Smooth muscle cell (in vitro differentiated cells): ENCODE measurements around the gene NHLH2. TPM values are rescaled to one million over a fixed set of nuclear protein-coding genes. Genes with fewer than 3 reads are reported as not detected.
A peak's percentile ranks its signal among the peaks of the same experiment; 100 is the strongest.

Experiments
- DNase-seq: peaks from one replicate; lab custom pipeline; 2025; ENCODE audit not compliant: unreplicated experiment; lab: John Stamatoyannopoulos, UW
- H2AFZ ChIP-seq: fragments of 200-600 bp; sonication (generic); 2 replicates; pipeline ENCODE4 v1.6.0; 2016; ENCODE audit warnings: antibody characterized with exemption, low read depth, mild to moderate bottlenecking
- H3F3A ChIP-seq: fragments of 200-600 bp; sonication (generic); 2 replicates; pipeline ENCODE4 v1.6.0; 2017; ENCODE audit warnings: antibody characterized with exemption, low read depth
- H3K27ac ChIP-seq: fragments of 200-600 bp; sonication (generic); 2 replicates; pipeline ENCODE4 v1.5.1; 2016; ENCODE audit warnings: low read depth, mild to moderate bottlenecking
- H3K27me3 ChIP-seq: fragments of 200-600 bp; sonication (generic); 2 replicates; pipeline ENCODE4 v1.6.1; 2016; ENCODE audit warnings: low read depth, mild to moderate bottlenecking
- H3K36me3 ChIP-seq: fragments of 200-600 bp; sonication (generic); 2 replicates; pipeline ENCODE4 v1.5.1; 2016; ENCODE audit warnings: low read depth
- H3K4me1 ChIP-seq: fragments of 200-600 bp; sonication (generic); 2 replicates; pipeline ENCODE4 v1.5.1; 2016; ENCODE audit warnings: low read depth
- H3K4me2 ChIP-seq: fragments of 200-600 bp; sonication (generic); 2 replicates; pipeline ENCODE4 v1.6.0; 2016; ENCODE audit warnings: mild to moderate bottlenecking
- H3K4me3 ChIP-seq: fragments of 200-600 bp; sonication (generic); 2 replicates; pipeline ENCODE4 v1.5.1; 2016; ENCODE audit warnings: mild to moderate bottlenecking
- H3K79me2 ChIP-seq: fragments of 200-600 bp; sonication (generic); 2 replicates; pipeline ENCODE4 v1.6.0; 2016; ENCODE audit warnings: low read depth, mild to moderate bottlenecking
- H3K9ac ChIP-seq: fragments of 200-600 bp; sonication (generic); 2 replicates; pipeline ENCODE4 v1.6.0; 2016; ENCODE audit warnings: low read depth
- H3K9me3 ChIP-seq: fragments of 200-600 bp; sonication (generic); replicated peaks from 2 replicates; pipeline ENCODE4 v1.5.1; 2016; ENCODE audit warnings: low read depth
- H4K20me1 ChIP-seq: fragments of 200-600 bp; sonication (generic); 2 replicates; pipeline ENCODE4 v1.6.0; 2016; ENCODE audit warnings: low read depth
- CTCF ChIP-seq: fragments of 200-600 bp; sonication (generic); IDR thresholded peaks from 2 replicates; pipeline ENCODE4 v1.5.1; 2017; ENCODE audit warnings: borderline replicate concordance, mild to moderate bottlenecking, antibody characterized with exemption; ENCODE audit not compliant: insufficient read depth, poor library complexity, severe bottlenecking
- WGBS: methylation state at CpG from one replicate; pipeline ENCODE4 v1.1.7; 2016; ENCODE audit warnings: low lambda C conversion rate; 5-methylcytosine and 5-hydroxymethylcytosine counted together
- polyA plus RNA-seq: library from polyadenylated mRNA; unstranded; fragments of >200 nt; fragmentation: Nextera tagmentation; extraction: Ambion mirVana; gene quantifications from 2 replicates; pipeline ENCODE4 v1.2.1, GENCODE V29; 2016
- total RNA-seq: library from RNA; depleted of rRNA; stranded (reverse); fragments of >200 nt; gene quantifications from 2 replicates; pipeline ENCODE4 v1.2.3, GENCODE V29; 2014

NHLH2 gene
- total and polyA plus RNA-seq, 2 experiments from 2014 or later = 0.30 to 0.54 TPM

GRCh38 chr1:115877511-115877910 lies 36.6 kb upstream of the NHLH2 start:
- H3K9me3 ChIP-seq = no peaks in the 10 kb centered on the region
- H3K4me1 ChIP-seq = no peaks in the 10 kb centered on the region
- no peaks in the 10 kb centered on the region for H3F3A ChIP-seq
- peak overlapping the region; percentile 27 for H3K27ac ChIP-seq
- peak overlapping the region; percentile 26 for H3K4me2 ChIP-seq
- H3K9ac ChIP-seq = no peak overlapping the region
- no peaks in the 10 kb centered on the region for H3K36me3 ChIP-seq
- WGBS = 51% methylated on average over 5 of the region's 5 CpGs
- no peak overlapping the region for H3K4me3 ChIP-seq
- no peak for DNase-seq
- peaks cover 6% of the 10 kb centered on the region for H3K27me3 ChIP-seq
- no peak for TF ChIP-seq CTCF
- H3K79me2 ChIP-seq = no peaks in the 10 kb centered on the region
- H4K20me1 ChIP-seq = no peaks in the 10 kb centered on the region
- H2AFZ ChIP-seq = no peak overlapping the region

- no peak overlapping the region for H3K4me2 ChIP-seq
- H4K20me1 ChIP-seq = no peaks in the 10 kb centered on the region
- no peak overlapping the region for H2AFZ ChIP-seq
- no peak overlapping the region for H3K9ac ChIP-seq
- 87% methylated on average over 5 of the region's 5 CpGs for WGBS
- no peak overlapping the region for H3K27ac ChIP-seq
- peaks cover 14% of the 10 kb centered on the region for H3K27me3 ChIP-seq
- DNase-seq = no peak
- H3F3A ChIP-seq = no peaks in the 10 kb centered on the region
- no peaks in the 10 kb centered on the region for H3K9me3 ChIP-seq
- no peak for TF ChIP-seq CTCF
- H3K4me1 ChIP-seq = no peaks in the 10 kb centered on the region
- no peaks in the 10 kb centered on the region for H3K36me3 ChIP-seq
- H3K4me3 ChIP-seq = no peak overlapping the region
- no peaks in the 10 kb centered on the region for H3K79me2 ChIP-seq
These were observed 34.0 kb upstream of the NHLH2 start for GRCh38 chr1:115874904-115875303.

- Histone ChIP-seq H3K4me2 (no peak overlapping the region), H2AFZ (no peak overlapping the region)
- no peak for TF ChIP-seq CTCF
These were observed 33.6 kb upstream of the NHLH2 start for GRCh38 chr1:115874497-115874896.

GRCh38 chr1:115873184-115873583 lies 32.3 kb upstream of the NHLH2 start:
- Histone ChIP-seq H3F3A (no peaks in the 10 kb centered on the region), H3K4me2 (no peak overlapping the region), H3K79me2 (no peaks in the 10 kb centered on the region), H3K4me1 (no peaks in the 10 kb centered on the region), H3K36me3 (no peaks in the 10 kb centered on the region), H3K4me3 (no peak overlapping the region), H3K9me3 (no peaks in the 10 kb centered on the region), H3K9ac (no peak overlapping the region), H4K20me1 (no peaks in the 10 kb centered on the region), H3K27ac (no peak overlapping the region), H2AFZ (no peak overlapping the region), H3K27me3 (peaks cover 14% of the 10 kb centered on the region)
- 88% methylated on average over 2 of the region's 2 CpGs for WGBS
- no peak for DNase-seq
- no peak for TF ChIP-seq CTCF

More at GRCh38 chr1:115874497-115874896, 33.6 kb upstream of the NHLH2 start:
- H3K9me3 ChIP-seq = no peaks in the 10 kb centered on the region
- WGBS = 75% methylated on average over 4 of the region's 4 CpGs
- H3K4me3 ChIP-seq = no peak overlapping the region
- no peak overlapping the region for H3K9ac ChIP-seq
- no peak for DNase-seq
- no peaks in the 10 kb centered on the region for H3K4me1 ChIP-seq
- H3K36me3 ChIP-seq = no peaks in the 10 kb centered on the region
- H4K20me1 ChIP-seq = no peaks in the 10 kb centered on the region
- H3F3A ChIP-seq = no peaks in the 10 kb centered on the region
- no peaks in the 10 kb centered on the region for H3K79me2 ChIP-seq
- no peak overlapping the region for H3K27ac ChIP-seq
- peaks cover 14% of the 10 kb centered on the region for H3K27me3 ChIP-seq
